HG03432 (cell line): ENCODE data around the gene AUTS2.
A peak's percentile ranks its signal among the peaks of the same experiment; 100 is the strongest.

ENCODE experiments used
- ATAC-seq: cut with Tn5 transposase; IDR thresholded peaks from one replicate; pipeline ENCODE4 v1.9.1; 2021; ENCODE audit warnings: mild to moderate bottlenecking, moderate library complexity; ENCODE audit not compliant: unreplicated experiment

Gene AUTS2

GRCh38 chr7:70540641-70541040 is 942.4 kb downstream of the AUTS2 start:
- no peak for ATAC-seq

- ATAC-seq: no peak
Observed at GRCh38 chr7:70542750-70543376, 944.6 kb downstream of the AUTS2 start.

GRCh38 chr7:70544016-70544415 is 945.7 kb downstream of the AUTS2 start:
- ATAC-seq: no peak

- ATAC-seq: no peak
Observed at GRCh38 chr7:70545214-70545613, 946.9 kb downstream of the AUTS2 start.

GRCh38 chr7:70552141-70552540 is 953.9 kb downstream of the AUTS2 start:
- ATAC-seq: no peak

- no peak for ATAC-seq
Observed at GRCh38 chr7:70553364-70553763, 955.1 kb downstream of the AUTS2 start.

GRCh38 chr7:70554646-70555045 is 956.4 kb downstream of the AUTS2 start:
- ATAC-seq: no peak

GRCh38 chr7:70556761-70557160 is 958.5 kb downstream of the AUTS2 start:
- no peak for ATAC-seq

- no peak for ATAC-seq
Observed at GRCh38 chr7:70557338-70557737, 959.1 kb downstream of the AUTS2 start.

GRCh38 chr7:70559815-70560214 is 961.5 kb downstream of the AUTS2 start:
- no peak for ATAC-seq

- no peak for ATAC-seq
Observed at GRCh38 chr7:70563960-70564359, 965.7 kb downstream of the AUTS2 start.

GRCh38 chr7:70565721-70566370 is 967.6 kb downstream of the AUTS2 start:
- no peak for ATAC-seq

- no peak for ATAC-seq
Observed at GRCh38 chr7:70566671-70567070, 968.4 kb downstream of the AUTS2 start.

GRCh38 chr7:70568674-70569334 is 970.5 kb downstream of the AUTS2 start:
- no peak for ATAC-seq

- peak; percentile 77 for ATAC-seq
Observed at GRCh38 chr7:70569335-70569819, 971.1 kb downstream of the AUTS2 start.

GRCh38 chr7:70570029-70570428 is 971.8 kb downstream of the AUTS2 start:
- no peak for ATAC-seq

GRCh38 chr7:70570961-70571360 is 972.7 kb downstream of the AUTS2 start:
- no peak for ATAC-seq

- ATAC-seq: no peak
Observed at GRCh38 chr7:70571403-70571934, 973.2 kb downstream of the AUTS2 start.

- ATAC-seq: no peak
Observed at GRCh38 chr7:70571961-70572360, 973.7 kb downstream of the AUTS2 start.

GRCh38 chr7:70572571-70572970 is 974.3 kb downstream of the AUTS2 start:
- ATAC-seq: no peak

- no peak for ATAC-seq
Observed at GRCh38 chr7:70573071-70573661, 974.9 kb downstream of the AUTS2 start.
